Fibroblast of pulmonary artery (primary cell): ENCODE measurements around the gene NKAIN2.

Source experiments
- DNase-seq: peaks from one replicate; pipeline ENCODE4 v3.0.0-alpha.2; 2010; ENCODE audit warnings: low read depth
- H3K4me3 ChIP-seq: replicated peaks from 2 replicates; pipeline ENCODE4 v1.5.1; 2011; ENCODE audit warnings: low read depth, mild to moderate bottlenecking, control low read depth, low read length, moderate library complexity
- TF ChIP-seq, protein P1 (sequence below): IDR thresholded peaks from 2 replicates; pipeline ENCODE4 v1.5.1; 2011; ENCODE audit warnings: mild to moderate bottlenecking, control low read depth, low read length, inconsistent platforms; ENCODE audit errors: missing control alignments

Gene NKAIN2

DNA sequence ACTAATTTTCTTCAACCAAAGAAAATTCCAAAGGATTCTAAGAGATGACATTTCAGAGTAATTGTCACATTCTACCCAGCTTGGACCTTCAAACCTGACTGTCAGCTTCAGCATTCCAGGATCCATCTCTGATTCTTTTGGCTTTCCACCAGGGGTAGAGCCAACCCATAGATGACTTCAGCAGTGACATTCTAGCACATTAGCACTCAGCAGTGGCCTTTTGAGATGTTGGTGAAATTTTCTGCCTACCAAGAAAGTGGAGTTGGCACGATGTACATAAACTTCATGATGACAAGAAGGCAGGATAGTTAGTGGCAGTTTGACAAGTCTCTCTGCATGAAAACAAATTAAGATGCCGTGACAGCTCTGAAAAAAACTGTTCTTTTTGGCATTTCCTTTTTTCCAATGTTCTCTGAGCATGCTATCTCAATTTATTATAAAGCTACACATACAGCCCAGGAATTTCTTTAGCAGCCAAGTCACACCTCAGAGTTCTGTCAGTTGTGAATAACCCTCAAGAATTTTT, 692.1 kb downstream of the NKAIN2 start:
- TF ChIP-seq, protein P1, sequence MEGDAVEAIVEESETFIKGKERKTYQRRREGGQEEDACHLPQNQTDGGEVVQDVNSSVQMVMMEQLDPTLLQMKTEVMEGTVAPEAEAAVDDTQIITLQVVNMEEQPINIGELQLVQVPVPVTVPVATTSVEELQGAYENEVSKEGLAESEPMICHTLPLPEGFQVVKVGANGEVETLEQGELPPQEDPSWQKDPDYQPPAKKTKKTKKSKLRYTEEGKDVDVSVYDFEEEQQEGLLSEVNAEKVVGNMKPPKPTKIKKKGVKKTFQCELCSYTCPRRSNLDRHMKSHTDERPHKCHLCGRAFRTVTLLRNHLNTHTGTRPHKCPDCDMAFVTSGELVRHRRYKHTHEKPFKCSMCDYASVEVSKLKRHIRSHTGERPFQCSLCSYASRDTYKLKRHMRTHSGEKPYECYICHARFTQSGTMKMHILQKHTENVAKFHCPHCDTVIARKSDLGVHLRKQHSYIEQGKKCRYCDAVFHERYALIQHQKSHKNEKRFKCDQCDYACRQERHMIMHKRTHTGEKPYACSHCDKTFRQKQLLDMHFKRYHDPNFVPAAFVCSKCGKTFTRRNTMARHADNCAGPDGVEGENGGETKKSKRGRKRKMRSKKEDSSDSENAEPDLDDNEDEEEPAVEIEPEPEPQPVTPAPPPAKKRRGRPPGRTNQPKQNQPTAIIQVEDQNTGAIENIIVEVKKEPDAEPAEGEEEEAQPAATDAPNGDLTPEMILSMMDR: no peak

DNA sequence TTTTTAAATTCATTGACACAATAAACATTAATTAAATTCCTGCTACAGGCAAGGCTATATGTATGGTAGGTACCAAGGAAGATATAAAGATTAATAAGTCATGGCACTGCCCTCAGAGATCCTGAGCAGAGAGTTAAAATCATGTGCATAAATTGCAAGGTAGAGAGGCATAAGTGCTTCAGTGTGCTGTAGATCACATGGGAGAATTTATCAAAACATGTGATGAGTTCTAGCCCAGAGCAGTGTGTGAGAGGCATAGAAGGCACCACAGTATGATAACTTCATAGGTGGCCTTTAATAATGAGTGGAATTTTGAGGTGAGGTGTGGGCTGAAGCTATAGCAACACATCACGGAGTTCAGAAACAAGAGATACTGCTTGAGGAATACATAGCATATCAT, 692.7 kb downstream of the NKAIN2 start:
- no peak overlapping the region for H3K4me3 ChIP-seq

More for the DNA sequence above, 692.1 kb downstream of the NKAIN2 start:
- H3K4me3 ChIP-seq: no peak overlapping the region
- DNase-seq: no peak

DNA sequence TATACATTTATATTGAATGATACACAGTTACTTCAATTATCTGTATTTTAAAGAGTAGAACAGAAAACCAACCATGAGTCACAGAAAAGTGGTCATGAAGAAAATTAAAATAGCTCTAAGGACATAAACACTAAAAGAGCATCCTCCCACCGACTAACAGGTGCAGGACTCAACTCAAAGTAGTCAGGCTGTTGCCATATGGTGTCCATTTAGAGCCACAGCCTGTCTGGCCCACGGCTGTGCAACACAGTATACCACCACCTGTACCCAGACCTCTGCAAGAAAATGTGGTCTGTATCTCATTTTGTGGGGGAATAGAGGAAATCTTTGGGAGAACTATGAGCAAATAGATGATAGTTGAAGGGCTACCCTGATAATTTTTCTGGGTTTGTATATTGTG, 708.8 kb downstream of the NKAIN2 start:
- TF ChIP-seq, protein P1: no peak
- H3K4me3 ChIP-seq: no peak overlapping the region
- no peak for DNase-seq

More for the DNA sequence above, 692.7 kb downstream of the NKAIN2 start:
- TF ChIP-seq, protein P1: no peak
- DNase-seq: no peak

GRCh38 chr6:124517339-124517738, 713.7 kb downstream of the NKAIN2 start:
- H3K4me3 ChIP-seq: no peak overlapping the region
- DNase-seq: no peak
- TF ChIP-seq, protein P1: no peak

DNA sequence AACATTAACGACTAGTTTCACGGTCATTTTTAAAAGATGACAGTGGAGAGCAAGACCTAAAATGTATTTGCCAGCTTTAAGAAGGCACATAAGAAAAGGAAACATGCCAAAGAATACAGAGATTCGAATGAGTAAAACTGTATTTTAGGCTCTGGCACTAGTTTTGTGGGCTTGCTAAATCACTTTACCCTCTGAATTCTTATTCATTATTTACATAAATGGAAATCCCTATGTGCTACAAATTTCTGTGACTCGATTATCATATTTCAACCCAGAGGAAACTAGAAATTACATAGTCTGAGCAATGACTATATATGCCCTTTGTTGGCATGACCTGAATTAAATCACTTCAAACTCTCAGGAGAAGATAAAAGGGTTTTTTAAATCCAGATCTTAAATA, 716.8 kb downstream of the NKAIN2 start:
- no peak overlapping the region for H3K4me3 ChIP-seq
- TF ChIP-seq, protein P1: no peak
- DNase-seq: no peak

DNA sequence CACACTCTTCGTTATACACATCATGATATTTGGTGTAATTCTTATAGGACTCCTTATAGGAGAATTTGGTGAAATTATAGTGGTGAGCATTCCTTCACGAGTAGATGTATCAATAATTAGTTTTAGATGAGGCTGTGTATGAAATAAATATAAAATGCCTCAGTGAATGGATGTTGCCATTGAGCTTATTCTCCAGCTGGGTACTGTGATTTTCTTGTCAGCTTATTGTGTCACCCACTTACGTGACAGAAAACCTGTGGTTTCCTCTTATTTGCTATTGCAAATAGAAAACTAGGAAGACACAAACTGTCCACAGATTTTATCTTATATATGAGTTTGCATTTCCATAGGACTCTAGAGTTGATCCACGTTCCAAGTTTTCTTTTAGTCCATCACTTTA, 718.7 kb downstream of the NKAIN2 start:
- TF ChIP-seq, protein P1: no peak
- no peak for DNase-seq
- H3K4me3 ChIP-seq: no peak overlapping the region

DNA sequence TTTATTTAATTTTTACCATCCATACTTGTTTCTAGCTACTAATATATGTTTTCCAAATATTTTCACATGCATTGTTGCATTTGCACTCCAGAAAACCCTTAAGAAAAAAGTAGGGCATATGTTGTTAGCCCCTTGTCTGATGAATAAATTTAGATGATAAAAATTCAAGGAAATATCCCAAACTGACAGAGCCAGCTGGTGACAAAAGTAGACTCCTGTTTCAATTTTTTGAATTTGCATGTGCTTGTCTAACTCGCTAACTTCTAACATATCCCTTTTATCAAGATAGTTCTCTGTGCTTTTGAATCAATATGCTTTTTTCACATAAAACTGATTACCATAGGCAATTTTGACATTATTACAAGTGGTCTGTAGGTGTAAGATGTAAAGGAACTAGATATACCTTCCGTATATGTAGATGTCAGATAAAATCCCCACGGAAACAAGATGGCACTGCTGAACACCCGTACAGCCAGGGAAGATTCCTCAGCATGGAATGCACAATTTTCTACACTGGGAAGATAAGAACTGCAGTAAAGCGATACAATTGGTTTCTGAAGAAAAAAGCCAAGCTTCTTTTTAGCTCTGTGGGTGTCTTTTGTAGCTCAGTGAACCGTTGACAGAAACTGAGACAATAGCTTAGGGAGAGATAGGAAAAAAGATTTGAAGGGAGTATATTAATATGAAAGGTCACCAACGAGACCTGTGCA, 721.0 kb downstream of the NKAIN2 start:
- TF ChIP-seq, protein P1: no peak
- no peak for DNase-seq
- no peak overlapping the region for H3K4me3 ChIP-seq
